GM03348 (cell line): ENCODE results near the gene HYPK.

Source experiments
- DNase-seq: peaks from one replicate; pipeline ENCODE4 v3.0.0; 2012; ENCODE audit warnings: low spot score

HYPK gene

DNA sequence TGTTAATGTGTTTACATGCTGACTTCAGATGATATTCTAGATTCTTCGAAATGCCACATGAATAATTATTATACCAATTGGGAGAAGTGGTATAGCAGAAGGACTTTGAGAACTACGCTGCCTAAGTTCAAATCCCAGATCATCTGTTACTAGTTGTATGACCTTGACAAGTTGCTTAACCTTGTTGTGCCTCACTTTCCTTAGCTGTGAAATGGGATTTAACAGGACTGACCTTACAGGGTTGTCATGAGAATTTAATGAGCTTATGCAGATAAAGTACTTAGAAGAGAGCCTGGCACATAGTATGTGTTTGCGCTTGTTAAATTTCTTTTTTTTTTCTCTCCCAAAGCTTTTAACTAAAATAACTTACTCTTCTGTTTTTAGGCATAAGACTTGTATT, 50.9 kb downstream of the HYPK start:
- DNase-seq, result no peak

DNA sequence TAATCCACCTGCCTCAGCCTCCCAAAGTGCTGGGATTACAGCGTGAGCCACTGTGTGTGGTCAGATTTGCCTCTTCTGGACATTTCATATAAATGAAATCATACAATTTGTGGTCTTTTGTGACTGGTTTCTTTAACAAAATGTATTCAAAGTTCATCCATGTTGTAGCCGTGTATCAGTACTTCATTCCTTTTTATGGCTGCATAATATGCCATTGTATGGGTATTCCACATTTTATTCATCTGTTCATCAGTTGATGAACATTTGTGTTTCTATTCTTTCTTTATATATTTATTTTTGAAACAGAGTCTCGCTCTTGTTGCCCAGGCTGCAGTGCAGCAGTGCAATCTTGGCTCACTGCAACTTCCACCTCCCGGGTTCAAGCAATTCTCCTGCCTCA, 52.2 kb downstream of the HYPK start:
- DNase-seq, result no peak
